Camera-type eye (tissue), 1 donor: ENCODE measurements around the gene OR2S2. TPM values are rescaled to one million over a fixed set of nuclear protein-coding genes. Genes with fewer than 3 reads are reported as not detected.

Experiments used
- total RNA-seq: library from RNA; depleted of rRNA; stranded (reverse); fragments of >200 nt; gene quantifications from one replicate; pipeline ENCODE4 v1.2.3, GENCODE V29; 2014

Gene OR2S2, protein sequence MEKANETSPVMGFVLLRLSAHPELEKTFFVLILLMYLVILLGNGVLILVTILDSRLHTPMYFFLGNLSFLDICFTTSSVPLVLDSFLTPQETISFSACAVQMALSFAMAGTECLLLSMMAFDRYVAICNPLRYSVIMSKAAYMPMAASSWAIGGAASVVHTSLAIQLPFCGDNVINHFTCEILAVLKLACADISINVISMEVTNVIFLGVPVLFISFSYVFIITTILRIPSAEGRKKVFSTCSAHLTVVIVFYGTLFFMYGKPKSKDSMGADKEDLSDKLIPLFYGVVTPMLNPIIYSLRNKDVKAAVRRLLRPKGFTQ
- not detected for total RNA-seq

DNA sequence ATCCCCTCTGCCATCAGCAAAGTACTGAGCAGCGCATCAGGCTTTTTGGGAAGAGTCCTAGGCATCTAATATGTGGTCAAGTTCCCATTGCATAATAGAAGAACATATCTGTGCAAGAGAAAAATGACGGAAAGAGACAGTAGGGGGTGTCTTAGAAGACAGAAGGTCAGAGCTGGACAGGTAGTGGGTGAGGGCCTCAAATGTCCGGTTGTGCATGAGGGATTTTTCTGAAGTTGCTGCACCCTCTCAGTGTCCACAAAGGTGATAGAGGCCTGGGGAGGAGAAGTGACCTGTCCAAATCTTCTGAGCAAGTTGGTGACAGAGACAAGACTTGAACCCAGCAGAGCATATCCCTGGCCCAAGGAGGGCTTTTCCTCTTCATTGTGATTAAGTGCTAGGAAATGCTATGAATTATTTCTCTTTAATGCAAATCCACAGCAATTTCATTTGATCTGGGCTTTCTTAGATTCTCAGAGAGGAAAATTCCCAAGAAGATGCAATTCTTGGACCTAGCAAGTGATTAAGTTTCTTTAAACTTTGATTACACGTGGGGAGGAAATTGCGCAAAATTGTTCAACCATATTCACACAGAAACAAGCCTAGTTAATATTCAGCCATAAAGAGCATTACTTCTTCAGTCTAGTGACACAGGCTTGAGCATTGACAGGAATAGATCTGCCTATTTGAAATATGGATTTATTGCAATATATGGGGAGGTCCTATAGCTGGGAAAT is at the start of gene OR2S2:
OR2S2 (minus strand) TSS at position 51 of the 734 bp plus-strand sequence. CDS start 56 bp downstream, outside the sequence.

DNA sequence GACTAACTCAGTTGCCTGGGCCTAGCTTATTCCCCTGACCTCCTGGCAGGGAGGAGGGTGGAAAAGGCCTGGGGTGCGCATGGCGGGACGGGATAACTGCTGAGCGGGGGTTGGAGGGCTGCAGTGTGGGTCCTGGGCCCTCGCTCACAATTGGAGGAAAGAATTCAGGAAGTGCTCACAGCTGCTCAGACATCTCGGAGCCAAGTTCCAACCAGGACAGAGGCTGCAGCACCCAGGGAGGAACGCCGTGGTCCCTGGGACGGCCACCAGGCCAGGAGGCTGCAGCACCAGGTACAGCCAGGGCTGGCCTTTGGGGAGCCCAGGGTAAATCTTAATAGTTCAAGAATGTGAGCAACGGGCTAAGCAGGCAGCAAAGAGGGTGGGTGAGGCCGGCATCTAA is 48.7 kb downstream of the OR2S2 start, which contains the start of gene SPAAR:
SPAAR (plus strand) TSS at position 217 of the 400 bp plus-strand sequence. CDS start 974 bp downstream, outside the sequence.

Other genes with a start within 250 kb of the OR2S2 start
- gene TLN1, start 226.0 kb downstream of the OR2S2 start, total RNA-seq = 160 TPM
- gene CREB3, start 225.5 kb downstream of the OR2S2 start, total RNA-seq = 32.2 TPM
- 60.5 TPM for gene GBA2, start 208.9 kb downstream of the OR2S2 start, total RNA-seq
- gene RGP1, start 208.9 kb downstream of the OR2S2 start, total RNA-seq = 21.8 TPM
- 2.3 TPM for gene MSMP, start 203.9 kb downstream of the OR2S2 start, total RNA-seq
- 30.7 TPM for gene NPR2, start 166.6 kb downstream of the OR2S2 start, total RNA-seq
- gene SPAG8, start 145.9 kb downstream of the OR2S2 start, total RNA-seq = 2.9 TPM
- gene HINT2, start 143.1 kb downstream of the OR2S2 start, total RNA-seq = 17.0 TPM
- not detected for gene FAM221B, start 129.4 kb downstream of the OR2S2 start, total RNA-seq
- 16.6 TPM for gene TMEM8B, start 128.9 kb downstream of the OR2S2 start, total RNA-seq
- gene OR13J1, start 87.8 kb downstream of the OR2S2 start, total RNA-seq = not detected
- gene HRCT1, start 52.0 kb downstream of the OR2S2 start, total RNA-seq = not detected
- gene SPAAR, start 48.7 kb downstream of the OR2S2 start, total RNA-seq = 0.33 TPM
- gene RECK, start 78.8 kb upstream of the OR2S2 start, total RNA-seq = 34.2 TPM
- 18.3 TPM for gene GLIPR2, start 178.6 kb upstream of the OR2S2 start, total RNA-seq
- gene CCIN, start 211.2 kb upstream of the OR2S2 start, total RNA-seq = 0.60 TPM
- 137 TPM for gene CLTA, start 232.8 kb upstream of the OR2S2 start, total RNA-seq